PC-3 (cell line): Measurements from ENCODE around the gene LAMA3. TPM values are rescaled to one million over a fixed set of nuclear protein-coding genes. Genes with fewer than 3 reads are reported as not detected.
A peak's percentile ranks its signal among the peaks of the same experiment; 100 is the strongest.

Source experiments
- ATAC-seq: fragments of 200-7000 bp; cut with Tn5 transposase; 2 replicates; pipeline ENCODE4 v1.9.1; 2020; ENCODE audit warnings: mild to moderate bottlenecking, moderate library complexity
- BruUV-seq: library from RNA; stranded (reverse); fragments of 400-500 nt; replicated peaks from 2 replicates; lab custom pipeline; 2021; lab: Mats Ljungman, UMichigan
- CTCF ChIA-PET: fragments of 300-600 bp; sonication (Branson Sonifier 250); formaldehyde crosslinking; loops from one replicate; lab custom pipeline; 2022; ENCODE audit warnings: antibody characterized with exemption; lab: Charles Lee
- POLR2A ChIA-PET: fragments of 300-600 bp; sonication (Branson Sonifier 250); formaldehyde crosslinking; loops from one replicate; lab custom pipeline; 2022; ENCODE audit warnings: antibody characterized with exemption; ENCODE audit not compliant: unreplicated experiment; lab: Charles Lee
- DNase-seq: peaks from one replicate; pipeline ENCODE4 v3.0.0-alpha.2; 2015
- H2AFZ ChIP-seq: fragments of 300-600 bp; sonication (generic); 2 replicates; pipeline ENCODE4 v1.6.0; 2016; ENCODE audit warnings: antibody characterized with exemption, low read length
- H3F3A ChIP-seq: fragments of 300-600 bp; sonication (generic); one replicate; pipeline ENCODE4 v1.6.0; 2017; ENCODE audit warnings: antibody characterized with exemption, low read length, control low read depth, mild to moderate bottlenecking; ENCODE audit not compliant: unreplicated experiment
- H3K27ac ChIP-seq: fragments of 300-600 bp; sonication (generic); 2 replicates; pipeline ENCODE4 v1.5.1; 2016; ENCODE audit warnings: mild to moderate bottlenecking, low read length
- H3K27me3 ChIP-seq: fragments of 300-600 bp; sonication (generic); 2 replicates; pipeline ENCODE4 v1.6.1; 2016; ENCODE audit warnings: low read length, mixed read lengths
- H3K36me3 ChIP-seq: fragments of 300-600 bp; sonication (generic); 2 replicates; pipeline ENCODE4 v1.6.1; 2016; ENCODE audit warnings: low read depth, mixed run types, low read length, mixed read lengths
- H3K4me1 ChIP-seq: fragments of 300-600 bp; sonication (generic); 2 replicates; pipeline ENCODE4 v1.5.1; 2016; ENCODE audit warnings: low read length; ENCODE audit not compliant: insufficient read depth
- H3K4me2 ChIP-seq: fragments of 300-600 bp; sonication (generic); 2 replicates; pipeline ENCODE4 v1.6.0; 2016; ENCODE audit warnings: low read length
- H3K4me3 ChIP-seq: fragments of 300-600 bp; sonication (generic); 2 replicates; pipeline ENCODE4 v1.5.1; 2016; ENCODE audit warnings: mild to moderate bottlenecking, low read length, mixed read lengths
- H3K79me2 ChIP-seq: fragments of 300-600 bp; sonication (generic); 2 replicates; pipeline ENCODE4 v1.6.1; 2017; ENCODE audit warnings: low read length, mixed read lengths
- H3K9ac ChIP-seq: fragments of 300-600 bp; sonication (generic); 2 replicates; pipeline ENCODE4 v1.6.0; 2016; ENCODE audit warnings: mild to moderate bottlenecking, low read length
- H3K9me2 ChIP-seq: fragments of 300-600 bp; sonication (generic); replicated peaks from 2 replicates; pipeline ENCODE4 v1.6.1; 2016; ENCODE audit warnings: mixed run types, low read length, mixed read lengths
- H3K9me3 ChIP-seq: fragments of 300-600 bp; sonication (generic); 2 replicates; pipeline ENCODE4 v1.6.1; 2016; ENCODE audit warnings: low read length, mixed read lengths
- H4K20me1 ChIP-seq: fragments of 300-600 bp; sonication (generic); 2 replicates; pipeline ENCODE4 v1.6.1; 2016; ENCODE audit warnings: low read length, mixed read lengths
- EZH2 ChIP-seq: fragments of 300-600 bp; sonication (generic); IDR thresholded peaks from one replicate; pipeline ENCODE4 v1.6.1; 2017; ENCODE audit warnings: antibody characterized with exemption, mild to moderate bottlenecking, low read length; ENCODE audit not compliant: unreplicated experiment
- EZH2phosphoT487 ChIP-seq: fragments of 300-600 bp; sonication (generic); IDR thresholded peaks from 2 replicates; pipeline ENCODE4 v1.6.1; 2018; ENCODE audit warnings: mild to moderate bottlenecking, antibody characterized with exemption, low read length, borderline replicate concordance
- intact Hi-C: fragments of 100-400 bp; cut with micrococcal nuclease; formaldehyde crosslinking; loops from 2 replicates; pipeline ENCODE4 v1.9.0; 2023
- total RNA-seq: library from RNA; depleted of rRNA; stranded (reverse); fragments of >200 nt; gene quantifications from 2 replicates; pipeline ENCODE4 v1.2.3, GENCODE V29; 2014
- TF ChIP-seq, protein P1 (sequence below): fragments of 300-600 bp; sonication (generic); conservative IDR thresholded peaks from 2 replicates; pipeline ENCODE4 v1.5.1; 2017; ENCODE audit warnings: antibody characterized with exemption, low read depth, mild to moderate bottlenecking, low read length

LAMA3 gene
- total RNA-seq, 1 experiment from 2014 or later: 224 TPM

DNA sequence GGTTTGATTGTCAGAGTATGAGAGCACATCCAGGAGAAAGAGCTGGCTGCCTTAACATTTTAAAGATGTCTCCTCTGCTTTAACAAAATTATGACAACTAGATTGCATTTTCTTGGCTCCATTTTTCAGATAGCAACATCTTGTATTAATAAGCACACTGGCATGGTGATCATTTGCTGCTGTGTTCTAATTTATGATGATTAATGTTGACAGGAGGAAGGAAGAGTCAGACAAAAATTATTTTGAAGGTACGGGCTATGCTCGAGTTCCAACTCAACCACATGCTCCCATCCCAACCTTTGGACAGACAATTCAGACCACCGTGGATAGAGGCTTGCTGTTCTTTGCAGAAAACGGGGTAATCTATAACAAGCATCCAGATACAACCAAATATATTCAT lies 227.1 kb downstream of the LAMA3 start:
- H3K4me2 ChIP-seq: no peak overlapping the region
- H3K27me3 ChIP-seq: no peaks in the 10 kb centered on the region
- no peaks in the 10 kb centered on the region for H3K4me1 ChIP-seq
- H2AFZ ChIP-seq: no peak overlapping the region
- ATAC-seq (no peak), DNase-seq (no peak)
- no peak overlapping the region for H3K27ac ChIP-seq
- no peak for TF ChIP-seq EZH2
- TF ChIP-seq, protein P1, sequence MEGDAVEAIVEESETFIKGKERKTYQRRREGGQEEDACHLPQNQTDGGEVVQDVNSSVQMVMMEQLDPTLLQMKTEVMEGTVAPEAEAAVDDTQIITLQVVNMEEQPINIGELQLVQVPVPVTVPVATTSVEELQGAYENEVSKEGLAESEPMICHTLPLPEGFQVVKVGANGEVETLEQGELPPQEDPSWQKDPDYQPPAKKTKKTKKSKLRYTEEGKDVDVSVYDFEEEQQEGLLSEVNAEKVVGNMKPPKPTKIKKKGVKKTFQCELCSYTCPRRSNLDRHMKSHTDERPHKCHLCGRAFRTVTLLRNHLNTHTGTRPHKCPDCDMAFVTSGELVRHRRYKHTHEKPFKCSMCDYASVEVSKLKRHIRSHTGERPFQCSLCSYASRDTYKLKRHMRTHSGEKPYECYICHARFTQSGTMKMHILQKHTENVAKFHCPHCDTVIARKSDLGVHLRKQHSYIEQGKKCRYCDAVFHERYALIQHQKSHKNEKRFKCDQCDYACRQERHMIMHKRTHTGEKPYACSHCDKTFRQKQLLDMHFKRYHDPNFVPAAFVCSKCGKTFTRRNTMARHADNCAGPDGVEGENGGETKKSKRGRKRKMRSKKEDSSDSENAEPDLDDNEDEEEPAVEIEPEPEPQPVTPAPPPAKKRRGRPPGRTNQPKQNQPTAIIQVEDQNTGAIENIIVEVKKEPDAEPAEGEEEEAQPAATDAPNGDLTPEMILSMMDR: no peak
- TF ChIP-seq EZH2phosphoT487: no peak
- H3F3A ChIP-seq: no peaks in the 10 kb centered on the region
- no peaks in the 10 kb centered on the region for H3K9me2 ChIP-seq
- no peak overlapping the region for H3K4me3 ChIP-seq
- POLR2A ChIA-PET: no interaction called here
- no peaks in the 10 kb centered on the region for H3K79me2 ChIP-seq
- peaks cover 88% of the 10 kb centered on the region for H3K36me3 ChIP-seq
- intact Hi-C loops: no loop called here
- BruUV-seq: no TSS peak
- H4K20me1 ChIP-seq: peaks cover 14% of the 10 kb centered on the region; the same call in 1 of the 2 replicates
- no peaks in the 10 kb centered on the region for H3K9me3 ChIP-seq
- H3K9ac ChIP-seq: no peak overlapping the region
- CTCF ChIA-PET: no interaction called here

- H3K9me3 ChIP-seq: no peaks in the 10 kb centered on the region
- intact Hi-C loops: loop anchor here (2.0 kb wide), 1 partner anchor 94 kb away; no protein-coding TSS in a partner anchor
- no peaks in the 10 kb centered on the region for H3K9me2 ChIP-seq
- no peaks in the 10 kb centered on the region for H3K79me2 ChIP-seq
- TF ChIP-seq EZH2phosphoT487: no peak
- TF ChIP-seq EZH2: no peak
- TF ChIP-seq, protein P1: peak; percentile 88
- H4K20me1 ChIP-seq: peaks cover 14% of the 10 kb centered on the region; the same call in 1 of the 2 replicates
- H3K4me1 ChIP-seq: no peaks in the 10 kb centered on the region
- POLR2A ChIA-PET: no interaction called here
- no peaks in the 10 kb centered on the region for H3F3A ChIP-seq
- peak; percentile 84 for DNase-seq
- no peak overlapping the region for H3K4me3 ChIP-seq
- no peak overlapping the region for H3K27ac ChIP-seq
- no peak overlapping the region for H2AFZ ChIP-seq
- H3K4me2 ChIP-seq: no peak overlapping the region
- no peaks in the 10 kb centered on the region for H3K27me3 ChIP-seq
- no TSS peak for BruUV-seq
- peak; percentile 76 for ATAC-seq
- H3K9ac ChIP-seq: no peak overlapping the region
- CTCF ChIA-PET: interaction anchor here (0.6 kb wide), 1 partner anchor 70 kb away, joined by 3 read pairs; no protein-coding TSS in a partner anchor
- peaks cover 93% of the 10 kb centered on the region for H3K36me3 ChIP-seq
Measured at GRCh38 chr18:23918395-23919032, 229.3 kb downstream of the LAMA3 start.

GRCh38 chr18:23920054-23920453 lies 230.8 kb downstream of the LAMA3 start:
- no peak for ATAC-seq
- ChIA-PET POLR2A (no interaction called here), CTCF (no interaction called here)
- H3K9me2 ChIP-seq: no peaks in the 10 kb centered on the region
- no peak overlapping the region for H3K9ac ChIP-seq
- H3K36me3 ChIP-seq: peaks cover 84% of the 10 kb centered on the region
- no peaks in the 10 kb centered on the region for H3K9me3 ChIP-seq
- H3K4me1 ChIP-seq: no peaks in the 10 kb centered on the region
- H3K4me2 ChIP-seq: no peak overlapping the region
- H3K27ac ChIP-seq: no peak overlapping the region
- peaks cover 14% of the 10 kb centered on the region; the same call in 1 of the 2 replicates for H4K20me1 ChIP-seq
- no peaks in the 10 kb centered on the region for H3K27me3 ChIP-seq
- no peak for DNase-seq
- TF ChIP-seq, protein P1: no peak
- TF ChIP-seq EZH2 (no peak), EZH2phosphoT487 (no peak)
- H3F3A ChIP-seq: no peaks in the 10 kb centered on the region
- no peak overlapping the region for H3K4me3 ChIP-seq
- no peaks in the 10 kb centered on the region for H3K79me2 ChIP-seq
- H2AFZ ChIP-seq: no peak overlapping the region
- no TSS peak for BruUV-seq
- intact Hi-C loops: no loop called here
